HepG2 (cell line): Measurements from ENCODE around the gene EXOC3L4. TPM values are rescaled to one million over a fixed set of nuclear protein-coding genes. Genes with fewer than 3 reads are reported as not detected.
A peak's percentile ranks its signal among the peaks of the same experiment; 100 is the strongest.

Source experiments
- GPN1 ChIP-seq: sonication (generic); formaldehyde crosslinking; IDR thresholded peaks from 2 replicates; pipeline ENCODE4 v1.5.1; 2020; ENCODE audit warnings: missing genetic modification reagents, borderline replicate concordance
- HOXA9 ChIP-seq: sonication (generic); formaldehyde crosslinking; IDR thresholded peaks from 2 replicates; pipeline ENCODE4 v1.8.1; 2022; ENCODE audit warnings: missing genetic modification reagents, mild to moderate bottlenecking, moderate library complexity, borderline replicate concordance
- MAFK ChIP-seq, 2 experiments: IDR thresholded peaks in 1 of 2; conservative IDR thresholded peaks in 1 of 2; 2 replicates each; pipeline ENCODE4 v1.6.1; 2011; ENCODE audit warnings: improper control_type of control experiment in 2 of 2, low read length in 2 of 2
- NPAS2 ChIP-seq: sonication (generic); formaldehyde crosslinking; IDR thresholded peaks from 2 replicates; pipeline ENCODE4 v1.8.0; 2022; ENCODE audit warnings: mild to moderate bottlenecking, missing genetic modification reagents, borderline replicate concordance
- PPARG ChIP-seq: conservative IDR thresholded peaks from 2 replicates; pipeline ENCODE4 v1.6.1; 2016; ENCODE audit warnings: missing biosample characterization, missing genetic modification reagents
- SOX5 ChIP-seq: IDR thresholded peaks from 2 replicates; pipeline ENCODE4 v1.6.1; 2016; ENCODE audit warnings: borderline replicate concordance
- TCF12 ChIP-seq, 2 experiments: fragments of 450-650 bp in 1 of 2; sonication (generic) in 1 of 2; formaldehyde crosslinking in 1 of 2; IDR thresholded peaks; 2 replicates each; pipeline versions ENCODE4 v1.6.1 to v1.8.0; 2017 to 2022; ENCODE audit warnings: antibody characterized with exemption in 1 of 2, mild to moderate bottlenecking in 1 of 2, missing genetic modification reagents in 1 of 2, moderate library complexity in 1 of 2
- U2AF2 ChIP-seq: fragments of 200-400 bp; formaldehyde crosslinking; IDR thresholded peaks from 2 replicates; pipeline ENCODE4 v1.6.1; 2017; ENCODE audit warnings: low read depth, mild to moderate bottlenecking, low read length
- ZFP1 ChIP-seq: IDR thresholded peaks from 2 replicates; pipeline ENCODE4 v1.6.1; 2016
- ZSCAN22 ChIP-seq: sonication (generic); formaldehyde crosslinking; IDR thresholded peaks from 2 replicates; pipeline ENCODE4 v1.4.0; 2020; ENCODE audit warnings: mild to moderate bottlenecking, missing genetic modification reagents
- ZSCAN31 ChIP-seq: sonication (generic); formaldehyde crosslinking; IDR thresholded peaks from 2 replicates; pipeline ENCODE4 v1.5.0; 2020; ENCODE audit warnings: low read depth, mild to moderate bottlenecking, missing genetic modification reagents
- polyA plus RNA-seq, 8 experiments: library from polyadenylated mRNA; depleted of rRNA in 3 of 8; stranded (reverse) in 7 of 8; unstranded in 1 of 8; fragments of >200 nt; fragmentation: Illumina TruSeq in 4 of 8; extraction: Trizol in 4 of 8; gene quantifications; 2 replicates each; pipeline versions ENCODE4 v1.2.1 to v1.2.3, GENCODE V29; 2011 to 2016; ENCODE audit warnings: low read depth in 4 of 8, missing spikeins in 1 of 8, mixed read lengths in 1 of 8; ENCODE audit not compliant: insufficient read depth in 1 of 8
- total RNA-seq, 5 experiments: library from RNA; depleted of rRNA; stranded (reverse); fragments of >200 nt; fragmentation: Illumina TruSeq; extraction: Trizol; gene quantifications; 2 replicates each; pipeline ENCODE4 v1.2.3, GENCODE V29; 2016; ENCODE audit warnings: low read depth in 1 of 5
- TF ChIP-seq, protein P1 (sequence below): sonication (generic); formaldehyde crosslinking; IDR thresholded peaks from 2 replicates; pipeline ENCODE4 v1.9.0; 2021; ENCODE audit warnings: missing genetic modification reagents, mild to moderate bottlenecking, borderline replicate concordance
- TF ChIP-seq, protein P2 (sequence below): sonication (generic); formaldehyde crosslinking; IDR thresholded peaks from 2 replicates; pipeline ENCODE4 v1.9.0; 2022; ENCODE audit warnings: missing genetic modification reagents, mild to moderate bottlenecking, borderline replicate concordance
- TF ChIP-seq, protein P3 (sequence below): sonication (generic); formaldehyde crosslinking; IDR thresholded peaks from 2 replicates; pipeline ENCODE4 v1.9.0; 2021; ENCODE audit warnings: missing genetic modification reagents, mild to moderate bottlenecking, borderline replicate concordance
- TF ChIP-seq, protein P4 (sequence below): sonication (generic); formaldehyde crosslinking; IDR thresholded peaks from one replicate; pipeline ENCODE4 v1.5.1; 2020; ENCODE audit warnings: mild to moderate bottlenecking, missing genetic modification reagents; ENCODE audit errors: not compliant biosample characterization

The EXOC3L4 gene
- total and polyA plus RNA-seq, 2 of the 13 experiments (the other 11 are each of a cell fraction or from before 2014, with no cell fraction given): 11.8 to 27.0 TPM

DNA sequence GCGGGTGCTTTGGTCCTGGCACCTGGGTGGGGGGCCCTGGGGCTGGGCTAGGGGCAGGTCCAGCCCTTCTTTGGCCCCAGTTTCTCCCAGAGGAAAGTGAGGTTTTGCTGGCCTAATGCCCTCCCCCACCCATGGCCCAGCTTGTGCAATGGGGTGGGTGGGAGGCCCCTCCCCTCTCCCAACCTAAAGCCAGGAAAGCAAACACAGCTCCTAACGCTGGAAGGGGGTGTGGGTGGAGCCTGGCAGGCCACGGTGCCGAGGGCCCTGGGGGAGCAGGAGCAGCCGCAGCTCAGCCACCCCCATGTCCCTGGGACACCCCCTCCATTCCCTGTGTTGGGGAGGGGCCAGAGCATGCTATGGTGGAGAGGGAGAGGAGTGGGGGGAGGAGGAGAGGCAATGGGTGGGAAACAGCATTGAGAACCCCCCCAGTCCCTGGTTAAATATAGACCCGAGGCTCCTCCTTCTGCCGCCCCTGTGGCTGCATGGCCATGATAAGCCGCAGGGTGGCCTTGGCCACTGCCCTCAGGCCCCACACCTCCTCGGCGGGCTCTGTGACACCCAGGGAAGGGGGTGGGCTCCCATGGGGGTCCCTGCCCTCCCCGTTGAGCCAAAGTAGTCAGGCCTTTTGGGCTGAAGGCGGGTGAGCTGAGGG, 4.7 kb downstream of the EXOC3L4 start (continued):
- peak; percentile 32; the same call in 1 of the 2 replicates for TF ChIP-seq PPARG (CRISPR knock-in tag)
- peak; percentile 25; the same call in 1 of the 2 replicates for TF ChIP-seq ZFP1
- no peak for TF ChIP-seq GPN1
- TF ChIP-seq, protein P1, sequence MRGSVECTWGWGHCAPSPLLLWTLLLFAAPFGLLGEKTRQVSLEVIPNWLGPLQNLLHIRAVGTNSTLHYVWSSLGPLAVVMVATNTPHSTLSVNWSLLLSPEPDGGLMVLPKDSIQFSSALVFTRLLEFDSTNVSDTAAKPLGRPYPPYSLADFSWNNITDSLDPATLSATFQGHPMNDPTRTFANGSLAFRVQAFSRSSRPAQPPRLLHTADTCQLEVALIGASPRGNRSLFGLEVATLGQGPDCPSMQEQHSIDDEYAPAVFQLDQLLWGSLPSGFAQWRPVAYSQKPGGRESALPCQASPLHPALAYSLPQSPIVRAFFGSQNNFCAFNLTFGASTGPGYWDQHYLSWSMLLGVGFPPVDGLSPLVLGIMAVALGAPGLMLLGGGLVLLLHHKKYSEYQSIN (CRISPR knock-in tag): no peak
- no peak for TF ChIP-seq U2AF2
- peak; percentile 79; the same call in 1 of the 2 replicates for TF ChIP-seq ZSCAN31 (CRISPR knock-in tag)
- TF ChIP-seq ZSCAN22: 0 out of 2 replicates have a peak, but pooled peaks have one; percentile 10
- no peak for TF ChIP-seq NPAS2
- TF ChIP-seq, protein P2, sequence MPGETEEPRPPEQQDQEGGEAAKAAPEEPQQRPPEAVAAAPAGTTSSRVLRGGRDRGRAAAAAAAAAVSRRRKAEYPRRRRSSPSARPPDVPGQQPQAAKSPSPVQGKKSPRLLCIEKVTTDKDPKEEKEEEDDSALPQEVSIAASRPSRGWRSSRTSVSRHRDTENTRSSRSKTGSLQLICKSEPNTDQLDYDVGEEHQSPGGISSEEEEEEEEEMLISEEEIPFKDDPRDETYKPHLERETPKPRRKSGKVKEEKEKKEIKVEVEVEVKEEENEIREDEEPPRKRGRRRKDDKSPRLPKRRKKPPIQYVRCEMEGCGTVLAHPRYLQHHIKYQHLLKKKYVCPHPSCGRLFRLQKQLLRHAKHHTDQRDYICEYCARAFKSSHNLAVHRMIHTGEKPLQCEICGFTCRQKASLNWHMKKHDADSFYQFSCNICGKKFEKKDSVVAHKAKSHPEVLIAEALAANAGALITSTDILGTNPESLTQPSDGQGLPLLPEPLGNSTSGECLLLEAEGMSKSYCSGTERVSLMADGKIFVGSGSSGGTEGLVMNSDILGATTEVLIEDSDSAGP (CRISPR knock-in tag): peak; percentile 63; the same call in 1 of the 2 replicates
- TF ChIP-seq, protein P3, sequence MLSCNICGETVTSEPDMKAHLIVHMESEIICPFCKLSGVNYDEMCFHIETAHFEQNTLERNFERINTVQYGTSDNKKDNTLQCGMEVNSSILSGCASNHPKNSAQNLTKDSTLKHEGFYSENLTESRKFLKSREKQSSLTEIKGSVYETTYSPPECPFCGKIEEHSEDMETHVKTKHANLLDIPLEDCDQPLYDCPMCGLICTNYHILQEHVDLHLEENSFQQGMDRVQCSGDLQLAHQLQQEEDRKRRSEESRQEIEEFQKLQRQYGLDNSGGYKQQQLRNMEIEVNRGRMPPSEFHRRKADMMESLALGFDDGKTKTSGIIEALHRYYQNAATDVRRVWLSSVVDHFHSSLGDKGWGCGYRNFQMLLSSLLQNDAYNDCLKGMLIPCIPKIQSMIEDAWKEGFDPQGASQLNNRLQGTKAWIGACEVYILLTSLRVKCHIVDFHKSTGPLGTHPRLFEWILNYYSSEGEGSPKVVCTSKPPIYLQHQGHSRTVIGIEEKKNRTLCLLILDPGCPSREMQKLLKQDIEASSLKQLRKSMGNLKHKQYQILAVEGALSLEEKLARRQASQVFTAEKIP (CRISPR knock-in tag): no peak
- no peak for TF ChIP-seq TCF12 (IDR thresholded peaks at IDR 0.05)
- peak; percentile 94 for TF ChIP-seq TCF12 (CRISPR knock-in tag; IDR thresholded peaks at IDR 0.05)
- TF ChIP-seq, protein P4, sequence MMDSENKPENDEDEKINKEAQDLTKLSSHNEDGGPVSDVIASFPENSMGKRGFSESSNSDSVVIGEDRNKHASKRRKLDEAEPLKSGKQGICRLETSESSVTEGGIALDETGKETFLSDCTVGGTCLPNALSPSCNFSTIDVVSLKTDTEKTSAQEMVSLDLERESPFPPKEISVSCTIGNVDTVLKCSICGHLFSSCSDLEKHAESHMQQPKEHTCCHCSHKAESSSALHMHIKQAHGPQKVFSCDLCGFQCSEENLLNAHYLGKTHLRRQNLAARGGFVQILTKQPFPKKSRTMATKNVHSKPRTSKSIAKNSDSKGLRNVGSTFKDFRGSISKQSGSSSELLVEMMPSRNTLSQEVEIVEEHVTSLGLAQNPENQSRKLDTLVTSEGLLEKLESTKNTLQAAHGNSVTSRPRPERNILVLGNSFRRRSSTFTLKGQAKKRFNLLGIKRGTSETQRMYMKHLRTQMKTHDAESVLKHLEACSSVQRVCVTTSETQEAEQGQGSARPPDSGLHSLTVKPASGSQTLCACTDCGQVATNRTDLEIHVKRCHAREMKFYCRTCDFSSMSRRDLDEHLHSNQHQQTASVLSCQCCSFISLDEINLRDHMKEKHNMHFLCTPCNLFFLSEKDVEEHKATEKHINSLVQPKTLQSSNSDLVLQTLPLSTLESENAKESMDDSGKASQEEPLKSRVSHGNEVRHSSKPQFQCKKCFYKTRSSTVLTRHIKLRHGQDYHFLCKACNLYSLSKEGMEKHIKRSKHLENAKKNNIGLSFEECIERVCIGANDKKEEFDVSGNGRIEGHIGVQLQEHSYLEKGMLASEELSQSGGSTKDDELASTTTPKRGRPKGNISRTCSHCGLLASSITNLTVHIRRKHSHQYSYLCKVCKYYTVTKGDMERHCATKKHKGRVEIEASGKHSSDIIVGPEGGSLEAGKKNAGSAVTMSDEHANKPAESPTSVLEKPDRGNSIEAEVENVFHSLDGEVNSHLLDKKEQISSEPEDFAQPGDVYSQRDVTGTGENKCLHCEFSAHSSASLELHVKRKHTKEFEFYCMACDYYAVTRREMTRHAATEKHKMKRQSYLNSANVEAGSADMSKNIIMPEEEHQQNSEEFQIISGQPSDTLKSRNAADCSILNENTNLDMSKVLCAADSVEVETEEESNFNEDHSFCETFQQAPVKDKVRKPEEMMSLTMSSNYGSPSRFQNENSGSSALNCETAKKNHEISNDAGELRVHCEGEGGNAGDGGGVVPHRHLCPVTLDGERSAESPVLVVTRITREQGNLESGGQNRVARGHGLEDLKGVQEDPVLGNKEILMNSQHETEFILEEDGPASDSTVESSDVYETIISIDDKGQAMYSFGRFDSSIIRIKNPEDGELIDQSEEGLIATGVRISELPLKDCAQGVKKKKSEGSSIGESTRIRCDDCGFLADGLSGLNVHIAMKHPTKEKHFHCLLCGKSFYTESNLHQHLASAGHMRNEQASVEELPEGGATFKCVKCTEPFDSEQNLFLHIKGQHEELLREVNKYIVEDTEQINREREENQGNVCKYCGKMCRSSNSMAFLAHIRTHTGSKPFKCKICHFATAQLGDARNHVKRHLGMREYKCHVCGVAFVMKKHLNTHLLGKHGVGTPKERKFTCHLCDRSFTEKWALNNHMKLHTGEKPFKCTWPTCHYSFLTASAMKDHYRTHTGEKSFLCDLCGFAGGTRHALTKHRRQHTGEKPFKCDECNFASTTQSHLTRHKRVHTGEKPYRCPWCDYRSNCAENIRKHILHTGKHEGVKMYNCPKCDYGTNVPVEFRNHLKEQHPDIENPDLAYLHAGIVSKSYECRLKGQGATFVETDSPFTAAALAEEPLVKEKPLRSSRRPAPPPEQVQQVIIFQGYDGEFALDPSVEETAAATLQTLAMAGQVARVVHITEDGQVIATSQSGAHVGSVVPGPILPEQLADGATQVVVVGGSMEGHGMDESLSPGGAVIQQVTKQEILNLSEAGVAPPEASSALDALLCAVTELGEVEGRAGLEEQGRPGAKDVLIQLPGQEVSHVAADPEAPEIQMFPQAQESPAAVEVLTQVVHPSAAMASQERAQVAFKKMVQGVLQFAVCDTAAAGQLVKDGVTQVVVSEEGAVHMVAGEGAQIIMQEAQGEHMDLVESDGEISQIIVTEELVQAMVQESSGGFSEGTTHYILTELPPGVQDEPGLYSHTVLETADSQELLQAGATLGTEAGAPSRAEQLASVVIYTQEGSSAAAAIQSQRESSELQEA (CRISPR knock-in tag): no peak
- TF ChIP-seq HOXA9: no peak
- TF ChIP-seq SOX5: peak; percentile 80; the same call in 1 of the 2 replicates
- no peak for TF ChIP-seq MAFK (conservative IDR thresholded peaks at IDR 0.05 in 1 of 2, IDR thresholded peaks at IDR 0.05 in 1 of 2; ENCODE audit: low read length in 2 of 2)
